HG02610 (cell line): ENCODE results near the gene RGS1.

Experiments used
- ATAC-seq: cut with Tn5 transposase; IDR thresholded peaks from one replicate; pipeline ENCODE4 v1.9.1; 2021; ENCODE audit warnings: mild to moderate bottlenecking, moderate library complexity; ENCODE audit not compliant: unreplicated experiment

Gene RGS1

GRCh38 chr1:192580351-192580962 is 4.9 kb downstream of the RGS1 start:
- peak; percentile 25 for ATAC-seq

DNA sequence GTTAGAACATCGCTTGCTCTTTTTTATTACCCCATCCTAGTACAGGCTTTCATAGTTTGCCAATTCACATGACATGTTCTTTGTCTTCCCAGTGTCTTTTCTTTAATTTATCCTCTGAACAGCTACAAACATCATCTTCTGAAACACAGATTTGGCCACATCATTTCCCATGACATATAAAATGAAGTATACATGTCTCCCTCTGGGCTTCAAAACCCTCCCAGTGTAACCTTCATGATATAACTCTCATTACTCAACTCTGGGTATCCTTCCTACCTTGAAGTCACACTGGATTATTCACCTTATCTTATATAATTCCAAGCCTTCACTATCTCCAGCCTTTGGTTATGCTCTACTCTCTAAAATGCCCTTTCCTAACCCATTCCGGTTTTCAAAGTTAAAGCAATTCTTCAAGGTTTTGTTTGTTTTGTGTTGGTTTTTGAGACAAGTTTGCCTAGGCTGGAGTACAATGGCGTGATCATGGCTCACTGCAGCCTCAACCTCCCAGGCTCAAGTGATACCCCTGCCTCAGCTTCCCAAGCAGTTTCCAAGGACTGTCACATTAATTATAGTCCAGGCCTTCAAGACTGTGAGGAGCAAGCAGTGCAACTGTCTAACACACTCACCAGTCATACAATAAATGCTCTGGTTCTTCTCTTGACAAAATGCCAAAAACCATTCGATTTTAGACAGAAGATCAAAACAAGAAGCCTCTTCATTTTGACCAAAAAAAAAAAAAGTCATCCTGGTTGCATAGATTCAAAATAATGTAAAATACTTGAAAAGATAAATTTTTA is 5.8 kb downstream of the RGS1 start:
- peak; percentile 1 for ATAC-seq

GRCh38 chr1:192584866-192585265 is 9.3 kb downstream of the RGS1 start:
- ATAC-seq, result no peak

GRCh38 chr1:192587386-192588266 is 12.1 kb downstream of the RGS1 start:
- ATAC-seq, result no peak

GRCh38 chr1:192588546-192588945 is 13.0 kb downstream of the RGS1 start:
- no peak for ATAC-seq

DNA sequence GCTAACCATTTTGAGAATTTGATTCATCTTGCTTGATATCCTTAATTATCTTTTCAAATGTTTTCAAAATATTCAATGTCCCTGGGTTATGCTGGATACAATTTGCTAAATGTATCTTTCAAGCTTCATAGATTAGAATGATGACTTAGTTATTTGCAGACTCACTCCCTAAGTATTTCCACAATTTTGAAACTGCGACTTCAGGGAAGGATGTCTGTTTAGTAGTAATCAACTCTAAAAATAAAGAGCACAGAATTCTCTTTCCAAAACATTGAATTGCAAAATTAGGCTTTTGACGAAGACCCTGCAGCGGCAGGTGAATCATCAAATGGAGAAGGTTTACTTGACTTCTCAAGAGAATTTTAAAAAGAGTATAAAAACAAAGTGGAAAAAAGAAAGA is 14.2 kb downstream of the RGS1 start:
- no peak for ATAC-seq

DNA sequence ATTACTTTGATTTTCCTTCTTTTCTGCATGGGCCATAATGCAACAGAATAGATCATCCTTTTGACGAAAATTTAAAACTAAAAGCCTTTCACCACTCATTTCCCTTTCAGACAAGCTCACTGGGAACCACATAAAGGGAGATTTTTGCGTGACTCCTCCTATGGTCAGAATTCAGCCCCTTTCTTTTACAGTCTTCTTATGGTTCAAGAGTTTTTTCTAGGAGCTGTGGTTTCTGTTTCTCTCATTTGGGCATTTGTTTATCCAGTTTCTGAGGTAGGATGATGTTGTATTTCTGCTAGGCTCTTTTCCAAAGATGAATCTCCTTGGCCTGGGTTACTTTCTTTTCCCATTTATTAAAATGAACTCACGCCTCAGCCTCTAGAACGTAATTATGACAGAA is 16.9 kb downstream of the RGS1 start:
- peak; percentile 70 for ATAC-seq

DNA sequence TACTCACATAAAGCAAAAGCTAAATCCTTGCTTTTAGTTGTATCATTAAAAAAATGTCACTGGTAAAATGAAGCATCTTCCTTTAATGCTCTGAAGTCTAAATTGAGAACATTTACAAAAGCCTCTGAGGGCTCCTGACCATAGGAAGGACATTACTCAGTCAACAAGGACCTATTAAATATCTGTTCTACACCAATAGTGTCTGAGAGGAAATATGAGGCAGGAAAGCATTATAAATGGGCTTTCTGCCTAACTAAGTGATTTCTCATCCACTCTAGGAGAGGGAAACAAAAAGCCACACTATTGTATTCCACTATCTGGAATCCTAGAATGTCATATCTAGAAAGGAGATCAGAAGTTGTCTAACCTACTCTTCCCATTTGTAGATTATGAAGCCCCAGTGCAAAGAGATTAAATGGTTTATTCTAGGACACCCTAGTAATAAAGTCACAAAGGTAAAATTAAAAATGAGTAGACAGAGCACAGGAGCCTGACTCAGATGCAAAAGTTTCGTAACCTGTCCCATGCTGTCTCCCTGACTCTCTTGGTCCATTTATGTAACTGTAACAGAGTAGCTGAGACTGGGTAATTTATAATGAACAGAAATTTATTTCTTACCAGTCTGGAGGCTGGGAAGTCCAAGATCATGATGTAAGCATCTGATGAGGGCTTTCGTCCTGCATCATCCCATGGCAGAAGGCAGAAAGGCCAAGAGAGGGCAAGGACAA is 17.6 kb downstream of the RGS1 start:
- ATAC-seq, result no peak

- no peak for ATAC-seq
Measured at GRCh38 chr1:192595299-192595698, 19.7 kb downstream of the RGS1 start.

DNA sequence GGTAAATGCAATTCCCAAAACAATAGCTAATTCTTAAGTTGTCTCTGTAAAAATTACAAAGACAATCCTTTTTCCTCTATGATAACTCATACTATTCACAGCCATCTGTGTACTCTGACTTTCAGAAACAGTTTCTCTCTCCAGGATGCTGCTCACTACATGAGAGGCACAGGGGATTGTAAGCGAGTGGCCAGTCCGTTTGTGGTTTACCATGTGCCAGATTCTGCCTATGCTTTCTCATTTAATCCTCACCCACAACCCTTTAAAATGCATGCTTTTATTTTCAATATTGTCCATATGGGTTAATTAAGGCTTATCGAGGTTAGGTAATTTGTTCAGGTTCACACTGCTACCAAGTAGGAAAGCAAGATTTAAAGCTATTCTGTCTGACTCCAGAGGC is 23.0 kb downstream of the RGS1 start:
- no peak for ATAC-seq

- no peak for ATAC-seq
Measured at GRCh38 chr1:192600275-192600674, 24.7 kb downstream of the RGS1 start.

DNA sequence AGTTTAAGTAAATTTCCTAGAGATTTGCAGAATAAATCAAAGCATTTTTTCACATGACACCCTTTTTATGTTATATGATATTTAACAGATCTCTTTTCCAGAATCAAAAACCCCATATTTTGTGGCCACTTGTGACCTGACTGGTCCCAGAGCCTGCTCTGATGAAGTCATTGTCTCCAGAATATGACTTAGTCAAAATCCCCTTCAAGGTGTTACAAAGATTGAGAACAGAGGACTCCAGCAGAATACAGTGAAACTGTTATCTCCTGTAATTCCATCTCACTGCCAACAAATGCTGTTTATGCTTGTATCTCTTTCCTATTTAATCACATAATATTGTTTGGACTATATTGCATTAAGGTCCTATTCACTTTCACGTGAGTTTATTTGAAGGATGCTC is 25.6 kb downstream of the RGS1 start:
- ATAC-seq, result peak; percentile 76

DNA sequence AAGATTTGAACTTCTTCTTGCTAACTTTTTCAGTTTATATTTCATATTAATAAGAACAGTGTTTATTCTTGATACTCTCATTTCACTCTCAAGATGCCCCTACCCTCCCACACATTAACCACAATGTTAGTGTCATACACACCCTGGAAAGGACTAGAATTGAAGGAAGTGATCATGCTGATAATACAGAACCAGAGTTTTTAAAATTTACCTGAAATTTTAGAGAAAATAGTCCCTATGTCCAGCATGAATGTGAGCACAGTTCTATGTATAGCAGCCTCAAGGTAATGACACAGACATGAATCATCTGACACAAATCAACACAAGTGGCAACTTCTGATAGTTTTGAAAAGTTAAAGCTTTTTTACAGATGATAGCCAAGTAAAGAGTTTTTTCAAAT is 26.0 kb downstream of the RGS1 start:
- peak; percentile 27 for ATAC-seq

- ATAC-seq, result no peak
Measured at GRCh38 chr1:192602757-192603156, 27.2 kb downstream of the RGS1 start.

DNA sequence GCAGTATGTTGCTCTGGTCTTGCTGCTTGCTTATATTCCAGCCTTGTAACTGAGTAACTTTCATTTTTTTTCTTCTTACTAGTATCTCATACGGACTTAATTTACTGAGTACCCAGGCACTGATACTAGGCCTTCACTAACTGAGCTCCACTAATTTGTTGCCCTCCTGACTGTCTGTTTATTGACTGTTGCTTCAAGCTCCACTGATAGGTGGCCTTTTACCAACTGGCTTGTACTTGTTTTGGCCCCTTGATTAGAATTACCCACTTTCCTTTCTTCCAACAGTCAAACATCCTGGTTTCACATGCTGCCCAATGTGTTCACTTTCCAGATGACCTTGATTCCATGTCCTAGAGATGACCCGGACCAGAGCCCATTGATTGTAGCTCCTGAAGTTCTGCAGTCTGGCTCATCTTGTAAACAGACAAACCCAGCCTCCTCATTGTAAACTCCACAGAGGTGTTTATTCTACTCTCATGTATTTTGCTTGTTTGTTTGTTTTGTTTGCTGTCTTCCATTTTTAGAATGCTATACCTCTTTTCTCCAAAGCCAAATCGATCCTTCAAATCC is 27.7 kb downstream of the RGS1 start:
- no peak for ATAC-seq

DNA sequence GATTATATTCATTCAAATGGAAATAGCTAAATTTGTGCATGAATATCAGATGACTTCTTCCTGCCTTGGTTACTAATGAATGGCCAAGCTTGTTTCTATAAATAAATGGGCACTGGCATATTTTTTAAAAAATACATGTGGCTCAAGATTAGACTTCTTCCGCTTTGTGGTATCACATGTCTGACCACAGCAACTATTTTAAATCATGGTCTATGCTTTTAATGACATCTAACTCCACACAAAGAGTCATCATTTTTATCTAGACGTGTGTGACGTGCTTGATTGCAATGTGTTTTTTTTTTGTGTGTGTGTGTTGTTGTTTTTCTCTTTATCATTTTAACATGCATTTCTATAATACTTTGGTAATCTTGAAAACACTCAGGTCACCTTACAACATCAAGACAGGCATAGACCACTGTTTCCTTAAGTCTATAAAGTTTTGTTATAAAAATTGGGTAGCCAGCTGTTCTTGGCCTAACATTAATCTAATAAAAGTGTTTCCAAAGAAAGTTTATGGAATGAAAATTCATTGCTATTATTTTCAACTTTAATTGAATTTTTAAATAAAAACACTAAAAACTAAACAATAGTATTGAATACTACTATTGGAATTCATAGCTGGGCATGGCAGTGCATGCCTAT is 29.5 kb downstream of the RGS1 start:
- peak; percentile 28 for ATAC-seq

- no peak for ATAC-seq
Measured at GRCh38 chr1:192608671-192609070, 33.1 kb downstream of the RGS1 start.

GRCh38 chr1:192609110-192610079 is 33.8 kb downstream of the RGS1 start:
- peak; percentile 98 for ATAC-seq
